Hematopoietic multipotent progenitor cell treated with erythropoietin and hydrocortisone succinate and interleukin-3 and kit ligand, for 6 days (in vitro differentiated cells): ENCODE results near the gene CHKB.
"Not testable (repeated sequence)": the region's sequence is repeated elsewhere in the genome, so short reads cannot be mapped to it uniquely, and the experiment has no call there.

ENCODE experiments used
- DNase-seq: peaks from one replicate; pipeline ENCODE4 v3.0.0-alpha.2; 2015

CHKB gene

GRCh38 chr22:50612168-50612527 lies 29.5 kb upstream of the CHKB start:
- DNase-seq = no peak

GRCh38 chr22:50611341-50612060 lies 28.9 kb upstream of the CHKB start:
- DNase-seq = no peak

- no peak for DNase-seq
These were observed 27.9 kb upstream of the CHKB start for GRCh38 chr22:50610581-50610980.

- DNase-seq = no peak
These were observed 27.4 kb upstream of the CHKB start for GRCh38 chr22:50610041-50610451.

- DNase-seq = no peak
These were observed 26.9 kb upstream of the CHKB start for GRCh38 chr22:50609599-50609998.

GRCh38 chr22:50608996-50609395 lies 26.3 kb upstream of the CHKB start:
- no peak for DNase-seq

GRCh38 chr22:50608058-50608840 lies 25.6 kb upstream of the CHKB start:
- not testable (repeated sequence) for DNase-seq

- no peak for DNase-seq
These were observed 25.0 kb upstream of the CHKB start for GRCh38 chr22:50607659-50608020.

- no peak for DNase-seq
These were observed 24.5 kb upstream of the CHKB start for GRCh38 chr22:50606946-50607658.

GRCh38 chr22:50606165-50606945 lies 23.7 kb upstream of the CHKB start:
- peak; percentile 30 for DNase-seq

GRCh38 chr22:50605613-50606074 lies 23.0 kb upstream of the CHKB start:
- no peak for DNase-seq

- DNase-seq = no peak
These were observed 22.5 kb upstream of the CHKB start for GRCh38 chr22:50605002-50605612.

GRCh38 chr22:50604256-50605001 lies 21.8 kb upstream of the CHKB start:
- DNase-seq = no peak

GRCh38 chr22:50603511-50604255 lies 21.0 kb upstream of the CHKB start:
- DNase-seq = no peak

- no peak for DNase-seq
These were observed 19.7 kb upstream of the CHKB start for GRCh38 chr22:50602338-50602700.

- no peak for DNase-seq
These were observed 19.2 kb upstream of the CHKB start for GRCh38 chr22:50601669-50602337.

- no peak for DNase-seq
These were observed 18.5 kb upstream of the CHKB start for GRCh38 chr22:50600967-50601668.

GRCh38 chr22:50600538-50600937 lies 17.9 kb upstream of the CHKB start, which contains the start of gene MAPK8IP2:
Gene MAPK8IP2 (plus strand): TSS chr22:50600793. CDS start chr22:50600819, 26 bp downstream.
- no peak for DNase-seq

- peak; percentile 70 for DNase-seq
These were observed 17.3 kb upstream of the CHKB start for GRCh38 chr22:50599816-50600455.
